ENCODE data around the gene CREBBP. TPM values are rescaled to one million over a fixed set of nuclear protein-coding genes. Genes with fewer than 3 reads are reported as not detected.

CREBBP gene
- total and polyA plus RNA-seq, 2 donors from 2014 or later, result 5.9 to 74.6 TPM

GRCh38 chr16:3876695-3877094, 3.8 kb downstream of the CREBBP start:
- Histone ChIP-seq H3K36me3 (ENCODE audit: control insufficient read depth in 2 of 3, insufficient read depth in 3 of 3, low read length in 3 of 3) (no peaks in the 10 kb centered on the region), H3K27me3 (ENCODE audit: control insufficient read depth, insufficient read depth, low read length) (no peaks in the 10 kb centered on the region), H3K4me3 (ENCODE audit: low read length in 3 of 3) (no peak overlapping the region), H3K27ac (ENCODE audit: low read depth in 2 of 2, low read length in 2 of 2) (no peak overlapping the region), H3K9me3 (ENCODE audit: control insufficient read depth in 2 of 3, insufficient read depth in 1 of 3, low read length in 3 of 3) (no peaks in the 10 kb centered on the region), H3K4me1 (ENCODE audit: control insufficient read depth in 2 of 3, insufficient read depth in 2 of 3, low read depth in 1 of 3, low read length in 3 of 3) (peaks cover 0 to 54% (median 54%) of the 10 kb centered on the region in 3 donors), H3K9ac (ENCODE audit: low read length in 3 of 3) (no peak overlapping the region)
- intact Hi-C loops (cut with DNase I), result no loop called here
- DNase-seq, result no peak
- TF ChIP-seq CTCF (IDR thresholded peaks at IDR 0.05; ENCODE audit: borderline replicate concordance, extremely low read depth, insufficient read depth), result no peak
- FAIRE-seq, result no peak

GRCh38 chr16:3876160-3876559, 4.4 kb downstream of the CREBBP start:
- Histone ChIP-seq H3K4me1 (ENCODE audit: control insufficient read depth in 2 of 3, insufficient read depth in 2 of 3, low read depth in 1 of 3, low read length in 3 of 3) (peaks cover 0 to 58% (median 51%) of the 10 kb centered on the region in 3 donors), H3K27ac (ENCODE audit: low read depth in 2 of 2, low read length in 2 of 2) (no peak overlapping the region), H3K36me3 (ENCODE audit: control insufficient read depth in 2 of 3, insufficient read depth in 3 of 3, low read length in 3 of 3) (no peaks in the 10 kb centered on the region), H3K9ac (ENCODE audit: low read length in 3 of 3) (no peak overlapping the region), H3K27me3 (ENCODE audit: control insufficient read depth, insufficient read depth, low read length) (no peaks in the 10 kb centered on the region), H3K4me3 (ENCODE audit: low read length in 3 of 3) (no peak overlapping the region), H3K9me3 (ENCODE audit: control insufficient read depth in 2 of 3, insufficient read depth in 1 of 3, low read length in 3 of 3) (no peaks in the 10 kb centered on the region)
- no peak for TF ChIP-seq CTCF (IDR thresholded peaks at IDR 0.05; ENCODE audit: borderline replicate concordance, extremely low read depth, insufficient read depth)
- DNase-seq (no peak), FAIRE-seq (no peak)
- intact Hi-C loops (cut with DNase I), result no loop called here

GRCh38 chr16:3874794-3875692, 5.5 kb downstream of the CREBBP start:
- DNase-seq, result no peak
- TF ChIP-seq CTCF (IDR thresholded peaks at IDR 0.05; ENCODE audit: borderline replicate concordance, extremely low read depth, insufficient read depth), result no peak
- intact Hi-C loops (cut with DNase I), result no loop called here
- Histone ChIP-seq H3K36me3 (ENCODE audit: control insufficient read depth in 2 of 3, insufficient read depth in 3 of 3, low read length in 3 of 3) (no peaks in the 10 kb centered on the region), H3K27ac (ENCODE audit: low read depth in 2 of 2, low read length in 2 of 2) (no peak overlapping the region), H3K9me3 (ENCODE audit: control insufficient read depth in 2 of 3, insufficient read depth in 1 of 3, low read length in 3 of 3) (no peaks in the 10 kb centered on the region), H3K4me3 (ENCODE audit: low read length in 3 of 3) (no peak overlapping the region), H3K27me3 (ENCODE audit: control insufficient read depth, insufficient read depth, low read length) (no peaks in the 10 kb centered on the region), H3K9ac (ENCODE audit: low read length in 3 of 3) (no peak overlapping the region), H3K4me1 (ENCODE audit: control insufficient read depth in 2 of 3, insufficient read depth in 2 of 3, low read depth in 1 of 3, low read length in 3 of 3) (peaks cover 0 to 58% (median 51%) of the 10 kb centered on the region in 3 donors)
- no peak for FAIRE-seq

All from kidney (tissue), 14 donors.